Astrocyte (in vitro differentiated cells and primary cell): ENCODE results near the gene MAST1.

Source experiments
- EZH2 ChIP-seq: IDR thresholded peaks from 2 replicates; pipeline ENCODE4 v1.6.1; 2012; ENCODE audit warnings: mild to moderate bottlenecking, low read length, inconsistent platforms; ENCODE audit not compliant: insufficient read depth
- TF ChIP-seq, protein P1 (sequence below): IDR thresholded peaks from 2 replicates; pipeline ENCODE4 v1.5.1; 2011; ENCODE audit warnings: low read depth, mild to moderate bottlenecking, inconsistent platforms, low read length, moderate library complexity; ENCODE audit not compliant: insufficient read depth

GRCh38 chr19:12833738-12834565, 4.4 kb upstream of the MAST1 start:
- TF ChIP-seq EZH2: peak; percentile 88
- TF ChIP-seq, protein P1, sequence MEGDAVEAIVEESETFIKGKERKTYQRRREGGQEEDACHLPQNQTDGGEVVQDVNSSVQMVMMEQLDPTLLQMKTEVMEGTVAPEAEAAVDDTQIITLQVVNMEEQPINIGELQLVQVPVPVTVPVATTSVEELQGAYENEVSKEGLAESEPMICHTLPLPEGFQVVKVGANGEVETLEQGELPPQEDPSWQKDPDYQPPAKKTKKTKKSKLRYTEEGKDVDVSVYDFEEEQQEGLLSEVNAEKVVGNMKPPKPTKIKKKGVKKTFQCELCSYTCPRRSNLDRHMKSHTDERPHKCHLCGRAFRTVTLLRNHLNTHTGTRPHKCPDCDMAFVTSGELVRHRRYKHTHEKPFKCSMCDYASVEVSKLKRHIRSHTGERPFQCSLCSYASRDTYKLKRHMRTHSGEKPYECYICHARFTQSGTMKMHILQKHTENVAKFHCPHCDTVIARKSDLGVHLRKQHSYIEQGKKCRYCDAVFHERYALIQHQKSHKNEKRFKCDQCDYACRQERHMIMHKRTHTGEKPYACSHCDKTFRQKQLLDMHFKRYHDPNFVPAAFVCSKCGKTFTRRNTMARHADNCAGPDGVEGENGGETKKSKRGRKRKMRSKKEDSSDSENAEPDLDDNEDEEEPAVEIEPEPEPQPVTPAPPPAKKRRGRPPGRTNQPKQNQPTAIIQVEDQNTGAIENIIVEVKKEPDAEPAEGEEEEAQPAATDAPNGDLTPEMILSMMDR: no peak
